Measurements from ENCODE around the gene IL15.

The IL15 gene

GRCh38 chr4:141675384-141675783, 39.0 kb downstream of the IL15 start:
- H4K20me1 ChIP-seq (ENCODE audit: control insufficient read depth, insufficient read depth, low read depth, low read length) = no peaks in the 10 kb centered on the region
- no peak overlapping the region for H3K4me3 ChIP-seq (ENCODE audit: low read length)
- H3K4me2 ChIP-seq (ENCODE audit: low read length) = no peak overlapping the region
- no peaks in the 10 kb centered on the region for H3F3A ChIP-seq (ENCODE audit: control insufficient read depth, insufficient read depth)
- no peak for TF ChIP-seq EZH2phosphoT487 (IDR thresholded peaks at IDR 0.05; ENCODE audit: borderline replicate concordance, low read length)
- TF ChIP-seq CTCF (IDR thresholded peaks at IDR 0.05; ENCODE audit: low read depth, low read length, poor library complexity, severe bottlenecking) = no peak
- no peaks in the 10 kb centered on the region for H3K36me3 ChIP-seq (ENCODE audit: control insufficient read depth, low read length)
- no peaks in the 10 kb centered on the region for H3K79me2 ChIP-seq (ENCODE audit: control insufficient read depth, low read length)
- H3K9me3 ChIP-seq (ENCODE audit: control insufficient read depth, insufficient read depth, low read length) = no peaks in the 10 kb centered on the region
- H3K4me1 ChIP-seq (ENCODE audit: control insufficient read depth, low read length) = no peaks in the 10 kb centered on the region
- no peaks in the 10 kb centered on the region for H3K9me2 ChIP-seq (replicated peaks; ENCODE audit: control insufficient read depth, low read length)
- no peak overlapping the region for H3K27ac ChIP-seq (ENCODE audit: low read depth, low read length)
- no peaks in the 10 kb centered on the region for H3K27me3 ChIP-seq (ENCODE audit: control insufficient read depth, low read length)

GRCh38 chr4:141676087-141676670, 39.8 kb downstream of the IL15 start:
- Histone ChIP-seq H3F3A (ENCODE audit: control insufficient read depth, insufficient read depth) (no peaks in the 10 kb centered on the region), H3K27ac (ENCODE audit: low read depth, low read length) (no peak overlapping the region)
- TF ChIP-seq CTCF (IDR thresholded peaks at IDR 0.05; ENCODE audit: low read depth, low read length, poor library complexity, severe bottlenecking) = no peak

GRCh38 chr4:141680060-141680459, 43.7 kb downstream of the IL15 start:
- TF ChIP-seq CTCF (IDR thresholded peaks at IDR 0.05; ENCODE audit: low read depth, low read length, poor library complexity, severe bottlenecking) (no peak), EZH2phosphoT487 (IDR thresholded peaks at IDR 0.05; ENCODE audit: borderline replicate concordance, low read length) (no peak)
- no peak overlapping the region for H3K27ac ChIP-seq (ENCODE audit: low read depth, low read length)
- no peaks in the 10 kb centered on the region for H4K20me1 ChIP-seq (ENCODE audit: control insufficient read depth, insufficient read depth, low read depth, low read length)
- no peaks in the 10 kb centered on the region for H3K79me2 ChIP-seq (ENCODE audit: control insufficient read depth, low read length)
- no peaks in the 10 kb centered on the region for H3K27me3 ChIP-seq (ENCODE audit: control insufficient read depth, low read length)
- no peaks in the 10 kb centered on the region for H3K9me3 ChIP-seq (ENCODE audit: control insufficient read depth, insufficient read depth, low read length)
- no peaks in the 10 kb centered on the region for H3K9me2 ChIP-seq (replicated peaks; ENCODE audit: control insufficient read depth, low read length)
- H3F3A ChIP-seq (ENCODE audit: control insufficient read depth, insufficient read depth) = no peaks in the 10 kb centered on the region
- H3K4me2 ChIP-seq (ENCODE audit: low read length) = no peak overlapping the region
- no peak overlapping the region for H3K4me3 ChIP-seq (ENCODE audit: low read length)
- no peaks in the 10 kb centered on the region for H3K36me3 ChIP-seq (ENCODE audit: control insufficient read depth, low read length)
- H3K4me1 ChIP-seq (ENCODE audit: control insufficient read depth, low read length) = no peaks in the 10 kb centered on the region

More at GRCh38 chr4:141676087-141676670, 39.8 kb downstream of the IL15 start:
- no peaks in the 10 kb centered on the region for H3K27me3 ChIP-seq (ENCODE audit: control insufficient read depth, low read length)
- no peaks in the 10 kb centered on the region for H3K36me3 ChIP-seq (ENCODE audit: control insufficient read depth, low read length)
- no peaks in the 10 kb centered on the region for H3K9me3 ChIP-seq (ENCODE audit: control insufficient read depth, insufficient read depth, low read length)
- no peaks in the 10 kb centered on the region for H3K79me2 ChIP-seq (ENCODE audit: control insufficient read depth, low read length)
- H3K4me1 ChIP-seq (ENCODE audit: control insufficient read depth, low read length) = no peaks in the 10 kb centered on the region
- H3K4me2 ChIP-seq (ENCODE audit: low read length) = no peak overlapping the region
- no peaks in the 10 kb centered on the region for H4K20me1 ChIP-seq (ENCODE audit: control insufficient read depth, insufficient read depth, low read depth, low read length)
- no peaks in the 10 kb centered on the region for H3K9me2 ChIP-seq (replicated peaks; ENCODE audit: control insufficient read depth, low read length)
- no peak overlapping the region for H3K4me3 ChIP-seq (ENCODE audit: low read length)

Data from DOHH2 (cell line).